Measurements from ENCODE around the gene FOXL3.

- TF ChIP-seq ZSCAN18 (tag by site-specific recombination; IDR thresholded peaks at IDR 0.05) (no peak), ZNF501 (tag by site-specific recombination; IDR thresholded peaks at IDR 0.05) (no peak), ZNF23 (tag by site-specific recombination; IDR thresholded peaks at IDR 0.05; ENCODE audit: borderline replicate concordance) (no peak), ZNF660 (tag by site-specific recombination; IDR thresholded peaks at IDR 0.05) (no peak), ZBTB1 (tag by site-specific recombination; IDR thresholded peaks at IDR 0.05) (no peak), ZNF18 (tag by site-specific recombination; IDR thresholded peaks at IDR 0.05) (no peak), YY1 (tag by site-specific recombination; IDR thresholded peaks at IDR 0.05) (no peak)
- TF ChIP-seq, protein P1, sequence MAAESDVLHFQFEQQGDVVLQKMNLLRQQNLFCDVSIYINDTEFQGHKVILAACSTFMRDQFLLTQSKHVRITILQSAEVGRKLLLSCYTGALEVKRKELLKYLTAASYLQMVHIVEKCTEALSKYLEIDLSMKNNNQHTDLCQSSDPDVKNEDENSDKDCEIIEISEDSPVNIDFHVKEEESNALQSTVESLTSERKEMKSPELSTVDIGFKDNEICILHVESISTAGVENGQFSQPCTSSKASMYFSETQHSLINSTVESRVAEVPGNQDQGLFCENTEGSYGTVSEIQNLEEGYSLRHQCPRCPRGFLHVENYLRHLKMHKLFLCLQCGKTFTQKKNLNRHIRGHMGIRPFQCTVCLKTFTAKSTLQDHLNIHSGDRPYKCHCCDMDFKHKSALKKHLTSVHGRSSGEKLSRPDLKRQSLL (tag by site-specific recombination; IDR thresholded peaks at IDR 0.05), result no peak
- TF ChIP-seq, protein P2, sequence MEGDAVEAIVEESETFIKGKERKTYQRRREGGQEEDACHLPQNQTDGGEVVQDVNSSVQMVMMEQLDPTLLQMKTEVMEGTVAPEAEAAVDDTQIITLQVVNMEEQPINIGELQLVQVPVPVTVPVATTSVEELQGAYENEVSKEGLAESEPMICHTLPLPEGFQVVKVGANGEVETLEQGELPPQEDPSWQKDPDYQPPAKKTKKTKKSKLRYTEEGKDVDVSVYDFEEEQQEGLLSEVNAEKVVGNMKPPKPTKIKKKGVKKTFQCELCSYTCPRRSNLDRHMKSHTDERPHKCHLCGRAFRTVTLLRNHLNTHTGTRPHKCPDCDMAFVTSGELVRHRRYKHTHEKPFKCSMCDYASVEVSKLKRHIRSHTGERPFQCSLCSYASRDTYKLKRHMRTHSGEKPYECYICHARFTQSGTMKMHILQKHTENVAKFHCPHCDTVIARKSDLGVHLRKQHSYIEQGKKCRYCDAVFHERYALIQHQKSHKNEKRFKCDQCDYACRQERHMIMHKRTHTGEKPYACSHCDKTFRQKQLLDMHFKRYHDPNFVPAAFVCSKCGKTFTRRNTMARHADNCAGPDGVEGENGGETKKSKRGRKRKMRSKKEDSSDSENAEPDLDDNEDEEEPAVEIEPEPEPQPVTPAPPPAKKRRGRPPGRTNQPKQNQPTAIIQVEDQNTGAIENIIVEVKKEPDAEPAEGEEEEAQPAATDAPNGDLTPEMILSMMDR (tag by site-specific recombination; IDR thresholded peaks at IDR 0.05), result no peak
Observed at GRCh38 chr7:299169-299568, 9.2 kb downstream of the FOXL3 start.
